ENCODE data around the gene KIF5C. TPM values are rescaled to one million over a fixed set of nuclear protein-coding genes. Genes with fewer than 3 reads are reported as not detected.

The KIF5C gene
- total RNA-seq, 2 experiments from 2014 or later = 13.3 to 14.2 TPM

GRCh38 chr2:148998831-148999200 is 123.8 kb downstream of the KIF5C start:
- ATAC-seq (ENCODE audit: low read depth) = no peak
- Mint-ChIP-seq H3K27me3 (no peaks in the 10 kb centered on the region), H3K27ac (no peak overlapping the region), H3K4me1 (no peaks in the 10 kb centered on the region), H3K4me3 (no peak overlapping the region), H3K9me3 (no peaks in the 10 kb centered on the region), H3K36me3 (peaks cover 8% of the 10 kb centered on the region)
- no peak for DNase-seq
- POLR2A ChIA-PET = no interaction called here

- peaks cover 7% of the 10 kb centered on the region for H3K36me3 Mint-ChIP-seq
- H3K4me3 Mint-ChIP-seq = no peak overlapping the region
- H3K27ac Mint-ChIP-seq = no peak overlapping the region
- no peaks in the 10 kb centered on the region for H3K9me3 Mint-ChIP-seq
- ATAC-seq (ENCODE audit: low read depth) = no peak
- DNase-seq = no peak
- no peaks in the 10 kb centered on the region for H3K27me3 Mint-ChIP-seq
- POLR2A ChIA-PET = no interaction called here
- no peaks in the 10 kb centered on the region for H3K4me1 Mint-ChIP-seq
These were observed 124.5 kb downstream of the KIF5C start for GRCh38 chr2:148999451-148999921.

DNA sequence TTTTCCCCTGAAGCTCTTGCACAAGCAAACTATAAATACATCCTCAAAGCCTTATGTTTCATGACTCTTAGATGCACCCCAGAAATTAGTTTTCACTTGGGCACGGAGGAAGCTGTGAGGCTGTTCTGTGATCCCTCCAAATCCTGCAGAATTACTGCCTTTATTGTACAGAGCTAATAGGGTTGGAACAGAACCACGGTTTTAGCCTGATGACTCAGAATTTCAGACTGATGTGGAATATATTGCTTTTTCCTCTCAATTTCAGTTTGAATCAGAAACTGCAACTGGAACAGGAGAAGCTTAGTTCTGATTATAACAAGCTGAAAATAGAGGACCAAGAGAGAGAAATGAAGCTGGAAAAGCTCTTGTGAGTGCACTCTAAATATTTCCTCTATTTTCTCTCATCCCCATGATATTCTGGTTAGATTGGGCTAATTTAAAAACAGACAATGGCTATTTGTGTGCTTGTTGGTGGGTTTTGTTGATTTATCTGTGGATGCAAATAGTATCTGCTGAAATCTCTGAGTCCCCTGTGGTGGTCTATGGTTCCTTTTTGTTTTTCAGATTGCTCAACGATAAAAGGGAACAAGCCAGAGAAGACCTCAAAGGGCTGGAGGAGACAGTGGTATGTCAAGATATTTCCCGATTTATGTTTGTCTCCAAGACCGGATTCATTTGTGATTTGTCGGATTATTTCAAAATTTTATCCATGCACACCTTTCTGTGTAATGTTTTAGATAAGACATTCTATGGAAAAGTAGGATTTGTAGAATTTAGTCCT is 125.3 kb downstream of the KIF5C start:
- Mint-ChIP-seq H3K27me3 (no peaks in the 10 kb centered on the region), H3K27ac (no peak overlapping the region), H3K9me3 (no peaks in the 10 kb centered on the region), H3K4me3 (no peak overlapping the region), H3K36me3 (peaks cover 4% of the 10 kb centered on the region), H3K4me1 (no peaks in the 10 kb centered on the region)
- no peak for DNase-seq
- no peak for ATAC-seq (ENCODE audit: low read depth)
- POLR2A ChIA-PET = interaction anchor here (0.6 kb wide), 1 partner anchor 21 kb away, joined by 6 read pairs; no protein-coding TSS in a partner anchor

- Mint-ChIP-seq H3K36me3 (peaks cover 4% of the 10 kb centered on the region), H3K4me1 (no peaks in the 10 kb centered on the region), H3K27me3 (no peaks in the 10 kb centered on the region), H3K27ac (no peak overlapping the region), H3K4me3 (no peak overlapping the region), H3K9me3 (no peaks in the 10 kb centered on the region)
- DNase-seq (no peak), ATAC-seq (ENCODE audit: low read depth) (no peak)
- POLR2A ChIA-PET = interaction anchor here (0.6 kb wide), 1 partner anchor 20 kb away, joined by 6 read pairs; no protein-coding TSS in a partner anchor
These were observed 126.5 kb downstream of the KIF5C start for GRCh38 chr2:149001496-149001895.

GRCh38 chr2:149002378-149002890 is 127.4 kb downstream of the KIF5C start:
- DNase-seq (no peak), ATAC-seq (ENCODE audit: low read depth) (no peak)
- POLR2A ChIA-PET = no interaction called here
- H3K27ac Mint-ChIP-seq = no peak overlapping the region
- no peaks in the 10 kb centered on the region for H3K27me3 Mint-ChIP-seq
- H3K36me3 Mint-ChIP-seq = peaks cover 4% of the 10 kb centered on the region
- no peaks in the 10 kb centered on the region for H3K4me1 Mint-ChIP-seq
- H3K9me3 Mint-ChIP-seq = no peaks in the 10 kb centered on the region
- no peak overlapping the region for H3K4me3 Mint-ChIP-seq

- POLR2A ChIA-PET = no interaction called here
- Mint-ChIP-seq H3K4me1 (no peaks in the 10 kb centered on the region), H3K4me3 (no peak overlapping the region), H3K9me3 (no peaks in the 10 kb centered on the region), H3K36me3 (peaks cover 4% of the 10 kb centered on the region), H3K27ac (no peak overlapping the region), H3K27me3 (no peaks in the 10 kb centered on the region)
- ATAC-seq (ENCODE audit: low read depth) (no peak), DNase-seq (no peak)
These were observed 128.1 kb downstream of the KIF5C start for GRCh38 chr2:149002891-149003740.

DNA sequence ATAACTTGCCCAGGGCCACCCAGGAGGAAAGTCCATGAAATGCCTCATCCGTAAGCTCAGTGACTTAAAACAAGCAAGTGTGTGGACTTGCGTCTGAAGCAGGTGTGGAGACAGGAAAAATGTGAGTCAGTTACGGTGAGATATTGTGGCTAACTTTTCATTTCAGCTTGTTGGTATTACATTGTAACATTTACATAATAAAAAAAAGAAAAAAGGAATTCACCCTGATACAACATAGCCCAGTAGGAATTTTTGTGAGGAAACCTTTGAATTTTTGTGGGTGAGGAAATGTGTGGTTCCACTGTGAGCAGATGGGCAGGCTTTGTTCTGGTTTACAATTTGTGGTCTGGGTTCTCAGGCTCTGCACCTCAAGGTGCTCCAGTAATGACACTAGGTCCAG is 129.8 kb downstream of the KIF5C start:
- Mint-ChIP-seq H3K9me3 (no peaks in the 10 kb centered on the region), H3K4me1 (no peaks in the 10 kb centered on the region), H3K27ac (no peak overlapping the region), H3K36me3 (peaks cover 8% of the 10 kb centered on the region), H3K27me3 (no peaks in the 10 kb centered on the region), H3K4me3 (no peak overlapping the region)
- ATAC-seq (ENCODE audit: low read depth) (no peak), DNase-seq (no peak)
- POLR2A ChIA-PET = no interaction called here

- Mint-ChIP-seq H3K27ac (no peak overlapping the region), H3K4me1 (no peaks in the 10 kb centered on the region), H3K9me3 (no peaks in the 10 kb centered on the region), H3K36me3 (peaks cover 8% of the 10 kb centered on the region), H3K27me3 (no peaks in the 10 kb centered on the region), H3K4me3 (no peak overlapping the region)
- POLR2A ChIA-PET = no interaction called here
- DNase-seq (no peak), ATAC-seq (ENCODE audit: low read depth) (no peak)
These were observed 130.5 kb downstream of the KIF5C start for GRCh38 chr2:149005471-149006077.

- peaks cover 8% of the 10 kb centered on the region for H3K36me3 Mint-ChIP-seq
- H3K9me3 Mint-ChIP-seq = no peaks in the 10 kb centered on the region
These were observed 132.0 kb downstream of the KIF5C start for GRCh38 chr2:149006883-149007543.

DNA sequence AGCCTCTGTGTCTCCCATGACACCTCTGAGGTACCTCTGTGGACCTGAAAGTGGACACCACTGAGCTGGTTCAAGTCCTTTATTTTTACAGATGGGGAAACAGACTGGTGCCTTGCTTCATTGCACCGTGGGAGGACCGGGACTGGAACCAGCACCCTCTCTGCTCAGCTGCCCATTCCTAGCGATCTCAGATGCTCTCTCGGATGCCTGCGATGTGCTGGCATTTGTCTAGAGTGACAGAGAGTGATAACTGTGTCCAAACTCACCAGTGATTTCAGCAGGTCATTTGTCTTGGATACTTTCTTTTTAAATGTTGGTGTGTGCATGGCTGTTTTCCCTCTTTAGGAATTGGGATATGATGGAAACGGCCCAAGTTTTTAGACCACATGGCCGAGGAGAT is 133.4 kb downstream of the KIF5C start:
- Mint-ChIP-seq H3K27ac (no peak overlapping the region), H3K4me3 (no peak overlapping the region), H3K36me3 (peaks cover 3% of the 10 kb centered on the region), H3K4me1 (no peaks in the 10 kb centered on the region), H3K9me3 (no peaks in the 10 kb centered on the region), H3K27me3 (no peaks in the 10 kb centered on the region)
- ATAC-seq (ENCODE audit: low read depth) (no peak), DNase-seq (no peak)
- POLR2A ChIA-PET = no interaction called here

More at GRCh38 chr2:149006883-149007543, 132.0 kb downstream of the KIF5C start:
- ATAC-seq (ENCODE audit: low read depth) = no peak
- Mint-ChIP-seq H3K4me1 (no peaks in the 10 kb centered on the region), H3K4me3 (no peak overlapping the region), H3K27ac (no peak overlapping the region), H3K27me3 (no peaks in the 10 kb centered on the region)
- no peak for DNase-seq
- POLR2A ChIA-PET = no interaction called here

- no peak for DNase-seq
- H3K9me3 Mint-ChIP-seq = no peaks in the 10 kb centered on the region
- no peak overlapping the region for H3K27ac Mint-ChIP-seq
- ATAC-seq (ENCODE audit: low read depth) = no peak
- H3K36me3 Mint-ChIP-seq = peaks cover 3% of the 10 kb centered on the region
- POLR2A ChIA-PET = no interaction called here
- no peaks in the 10 kb centered on the region for H3K27me3 Mint-ChIP-seq
- no peaks in the 10 kb centered on the region for H3K4me1 Mint-ChIP-seq
- H3K4me3 Mint-ChIP-seq = no peak overlapping the region
These were observed 134.8 kb downstream of the KIF5C start for GRCh38 chr2:149009576-149010461.

DNA sequence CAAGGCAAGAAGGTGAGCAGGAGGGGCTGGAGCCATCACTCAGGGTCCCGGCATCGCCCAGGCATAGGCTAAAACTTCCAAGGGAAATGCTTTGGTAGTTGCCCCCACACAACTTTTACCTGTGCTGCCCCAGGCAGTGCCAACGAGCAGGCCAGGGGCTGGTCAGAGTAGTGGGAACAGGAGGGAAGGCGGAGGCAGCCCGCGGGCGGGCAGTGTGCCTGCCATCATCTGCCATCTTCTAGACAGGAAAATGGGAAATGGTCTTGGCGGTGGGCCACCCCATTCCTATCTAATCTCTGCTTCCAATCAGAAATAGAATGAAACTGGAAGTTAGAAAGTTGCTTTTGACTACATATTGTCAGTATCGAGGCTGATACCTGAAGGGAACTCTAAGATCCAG is 137.5 kb downstream of the KIF5C start:
- Mint-ChIP-seq H3K27ac (no peak overlapping the region), H3K36me3 (peaks cover 3% of the 10 kb centered on the region), H3K4me1 (peaks cover 1% of the 10 kb centered on the region), H3K9me3 (no peaks in the 10 kb centered on the region), H3K27me3 (no peaks in the 10 kb centered on the region), H3K4me3 (no peak overlapping the region)
- DNase-seq = no peak
- POLR2A ChIA-PET = no interaction called here
- no peak for ATAC-seq (ENCODE audit: low read depth)

All from activated naive CD8-positive, alpha-beta T cell treated with anti-CD3 and anti-CD28 coated beads, Interleukin-2, amount 10 ng/mL, durations not matched to agents 7 days and 5 days (primary cell).